C4-2B (cell line): Measurements from ENCODE around the gene PAM.

ENCODE experiments used
- ZFX ChIP-seq: fragments of 450-650 bp; IDR thresholded peaks from 2 replicates; pipeline ENCODE4 v1.6.1; 2017
- TF ChIP-seq, protein P1 (sequence below): fragments of 450-650 bp; conservative IDR thresholded peaks from 2 replicates; pipeline ENCODE4 v1.5.1; 2017; ENCODE audit warnings: mild to moderate bottlenecking

DNA sequence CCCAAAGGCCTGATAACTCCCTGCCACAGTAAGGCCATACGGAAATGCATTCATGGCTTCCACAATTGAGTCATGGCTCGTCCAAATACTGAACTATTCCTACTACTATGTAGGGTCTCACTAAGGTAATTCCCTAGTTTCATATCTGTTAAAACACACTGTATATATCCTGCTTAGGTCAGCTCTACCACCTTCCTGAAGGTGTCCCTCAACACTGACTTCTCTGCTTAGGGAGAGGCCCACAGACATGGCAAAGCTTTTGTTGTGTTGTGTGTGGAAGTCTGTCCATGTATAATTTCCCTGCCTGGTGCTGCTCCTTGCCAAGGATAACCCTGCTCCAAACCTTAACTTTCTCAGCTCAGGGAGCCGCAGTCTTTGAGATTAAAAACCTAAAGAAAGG lies 304.4 kb downstream of the PAM start:
- TF ChIP-seq, protein P1, sequence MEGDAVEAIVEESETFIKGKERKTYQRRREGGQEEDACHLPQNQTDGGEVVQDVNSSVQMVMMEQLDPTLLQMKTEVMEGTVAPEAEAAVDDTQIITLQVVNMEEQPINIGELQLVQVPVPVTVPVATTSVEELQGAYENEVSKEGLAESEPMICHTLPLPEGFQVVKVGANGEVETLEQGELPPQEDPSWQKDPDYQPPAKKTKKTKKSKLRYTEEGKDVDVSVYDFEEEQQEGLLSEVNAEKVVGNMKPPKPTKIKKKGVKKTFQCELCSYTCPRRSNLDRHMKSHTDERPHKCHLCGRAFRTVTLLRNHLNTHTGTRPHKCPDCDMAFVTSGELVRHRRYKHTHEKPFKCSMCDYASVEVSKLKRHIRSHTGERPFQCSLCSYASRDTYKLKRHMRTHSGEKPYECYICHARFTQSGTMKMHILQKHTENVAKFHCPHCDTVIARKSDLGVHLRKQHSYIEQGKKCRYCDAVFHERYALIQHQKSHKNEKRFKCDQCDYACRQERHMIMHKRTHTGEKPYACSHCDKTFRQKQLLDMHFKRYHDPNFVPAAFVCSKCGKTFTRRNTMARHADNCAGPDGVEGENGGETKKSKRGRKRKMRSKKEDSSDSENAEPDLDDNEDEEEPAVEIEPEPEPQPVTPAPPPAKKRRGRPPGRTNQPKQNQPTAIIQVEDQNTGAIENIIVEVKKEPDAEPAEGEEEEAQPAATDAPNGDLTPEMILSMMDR, result no peak
- no peak for TF ChIP-seq ZFX
